Measurements from ENCODE around the gene MRPS23. TPM values are rescaled to one million over a fixed set of nuclear protein-coding genes. Genes with fewer than 3 reads are reported as not detected.
A peak's percentile ranks its signal among the peaks of the same experiment; 100 is the strongest.

MRPS23 gene
- total and polyA plus RNA-seq, 2 of the 13 experiments (the other 11 are each of a cell fraction or from before 2014, with no cell fraction given), result 63.2 to 181 TPM

GRCh38 chr17:57794841-57795240 is 55.0 kb downstream of the MRPS23 start:
- Histone ChIP-seq H3K9me3 (ENCODE audit: low read length) (no peaks in the 10 kb centered on the region), H3K4me2 (ENCODE audit: low read depth, low read length) (no peak overlapping the region), H2AFZ (ENCODE audit: low read length) (no peak overlapping the region), H3K27ac (ENCODE audit: extremely low read length, insufficient read depth, low read length) (no peak overlapping the region), H3K79me2 (ENCODE audit: insufficient read depth, low read length) (no peaks in the 10 kb centered on the region), H3K27me3 (ENCODE audit: control insufficient read depth in 1 of 2, insufficient read depth in 2 of 2, low read length in 2 of 2) (peaks cover 1 to 21% of the 10 kb centered on the region in 2 experiments; a peak in 3 of 5 replicates), H4K20me1 (ENCODE audit: insufficient read depth, low read length) (no peaks in the 10 kb centered on the region), H3K4me3 (replicated peaks in 1 of 3; ENCODE audit: insufficient read depth in 1 of 3, low read depth in 2 of 3, low read length in 3 of 3) (no peak overlapping the region), H3K9ac (ENCODE audit: insufficient read depth, low read depth, low read length) (no peak overlapping the region), H3K4me1 (ENCODE audit: insufficient read depth, low read length) (no peaks in the 10 kb centered on the region), H3K36me3 (replicated peaks in 1 of 2; ENCODE audit: control insufficient read depth in 1 of 2, insufficient read depth in 2 of 2, low read length in 2 of 2) (no peaks in the 10 kb centered on the region)
- DNase-seq (ENCODE audit: low spot score), result no peak
- BruUV-seq (replicated peaks), result no TSS peak
- in situ Hi-C loops (cut with HindIII; ENCODE audit: extremely low pct_ligation_motif_present, low pct_unique_long_range_greater_than_20kb) (no loop called here), intact Hi-C loops (cut with micrococcal nuclease; ENCODE audit: unreplicated experiment) (no loop called here)
- 11% methylated on average over 2 of the region's 2 CpGs for WGBS (ENCODE audit: low lambda C conversion rate)
- ChIA-PET CTCF (ENCODE audit: low intra/inter-chr PET ratio, low total read pairs) (no interaction called here), POLR2A (no interaction called here)
- ATAC-seq, result no peak
- FAIRE-seq, result peak; percentile 37
- TF ChIP-seq ZNF644 (CRISPR knock-in tag; IDR thresholded peaks at IDR 0.05; ENCODE audit: low read depth), result no peak
- no peak for TF ChIP-seq STAT5B (CRISPR knock-in tag; IDR thresholded peaks at IDR 0.05)
- no peak for TF ChIP-seq ZSCAN12 (CRISPR knock-in tag; IDR thresholded peaks at IDR 0.05)
- TF ChIP-seq PAWR (CRISPR knock-in tag; IDR thresholded peaks at IDR 0.05; ENCODE audit: borderline replicate concordance), result no peak
- TF ChIP-seq MAFF (IDR thresholded peaks at IDR 0.05; ENCODE audit: low read depth, low read length), result no peak
- no peak for TF ChIP-seq ZNF256 (CRISPR knock-in tag; conservative IDR thresholded peaks at IDR 0.05)
- no peak for TF ChIP-seq ZSCAN25 (CRISPR knock-in tag; IDR thresholded peaks at IDR 0.05)
- no peak for TF ChIP-seq MIXL1 (CRISPR knock-in tag; IDR thresholded peaks at IDR 0.05)
- no peak for TF ChIP-seq ZNF383 (CRISPR knock-in tag; IDR thresholded peaks at IDR 0.05; ENCODE audit: borderline replicate concordance)
- no peak for TF ChIP-seq HHEX (CRISPR knock-in tag; IDR thresholded peaks at IDR 0.05)
- no peak for TF ChIP-seq ZNF235 (CRISPR knock-in tag; IDR thresholded peaks at IDR 0.05; ENCODE audit: borderline replicate concordance)
- TF ChIP-seq ZNF136 (CRISPR knock-in tag; IDR thresholded peaks at IDR 0.05; ENCODE audit: low read depth), result no peak
- TF ChIP-seq ZGPAT (CRISPR knock-in tag; IDR thresholded peaks at IDR 0.05), result no peak
- TF ChIP-seq ZNF33B (CRISPR knock-in tag; IDR thresholded peaks at IDR 0.05), result no peak
- TF ChIP-seq U2AF2 (IDR thresholded peaks at IDR 0.05; ENCODE audit: low read depth, low read length), result no peak
- no peak for TF ChIP-seq ZNF672 (CRISPR knock-in tag; IDR thresholded peaks at IDR 0.05)
- TF ChIP-seq PHF5A (CRISPR knock-in tag; IDR thresholded peaks at IDR 0.05; ENCODE audit: low read depth, unreplicated experiment), result no peak
- TF ChIP-seq ZFP37 (CRISPR knock-in tag; IDR thresholded peaks at IDR 0.05; ENCODE audit: borderline replicate concordance), result no peak
- no peak for TF ChIP-seq ZNF792 (CRISPR knock-in tag; IDR thresholded peaks at IDR 0.05)
- no peak for TF ChIP-seq GFI1 (CRISPR knock-in tag; IDR thresholded peaks at IDR 0.05; ENCODE audit: borderline replicate concordance)

Data from HepG2 (cell line).